Astrocyte (in vitro differentiated cells and primary cell): ENCODE measurements around the gene SLC6A9. TPM values are rescaled to one million over a fixed set of nuclear protein-coding genes. Genes with fewer than 3 reads are reported as not detected.

ENCODE experiments used
- DNase-seq: peaks from one replicate; pipeline ENCODE4 v3.0.0-alpha.2; 2010; ENCODE audit warnings: low read depth
- FAIRE-seq: peaks from 2 replicates; lab custom pipeline; 2011; peaks lifted over from hg19 to GRCh38; lab: Jason Lieb, UNC
- H2AFZ ChIP-seq: 2 replicates; pipeline ENCODE4 v1.6.0; 2012; ENCODE audit warnings: low read depth, low read length, inconsistent platforms
- H3K27ac ChIP-seq: 2 replicates; pipeline ENCODE4 v1.5.1; 2011; ENCODE audit warnings: low read depth, low read length, inconsistent platforms
- H3K27me3 ChIP-seq: 2 replicates; pipeline ENCODE4 v1.6.0; 2011; ENCODE audit warnings: low read length, inconsistent platforms; ENCODE audit not compliant: insufficient read depth
- H3K36me3 ChIP-seq: 2 replicates; pipeline ENCODE4 v1.5.1; 2011; ENCODE audit warnings: low read length, inconsistent platforms; ENCODE audit not compliant: insufficient read depth
- H3K4me1 ChIP-seq: 2 replicates; pipeline ENCODE4 v1.5.1; 2011; ENCODE audit warnings: low read length, inconsistent platforms; ENCODE audit not compliant: insufficient read depth
- H3K4me2 ChIP-seq: 2 replicates; pipeline ENCODE4 v1.6.0; 2012; ENCODE audit warnings: low read length, inconsistent platforms
- H3K4me3 ChIP-seq: 2 replicates; pipeline ENCODE4 v1.5.1; 2011; ENCODE audit warnings: low read depth, mild to moderate bottlenecking, low read length, inconsistent platforms; ENCODE audit not compliant: insufficient read depth
- H3K79me2 ChIP-seq: 2 replicates; pipeline ENCODE4 v1.6.0; 2012; ENCODE audit warnings: mild to moderate bottlenecking, low read length, inconsistent platforms; ENCODE audit not compliant: insufficient read depth
- H3K9ac ChIP-seq: 2 replicates; pipeline ENCODE4 v1.6.0; 2012; ENCODE audit warnings: mild to moderate bottlenecking, low read length, inconsistent platforms
- H3K9me3 ChIP-seq: 2 replicates; pipeline ENCODE4 v1.5.1; 2012; ENCODE audit warnings: low read depth, mild to moderate bottlenecking, low read length, inconsistent platforms; ENCODE audit not compliant: insufficient read depth
- H4K20me1 ChIP-seq: 2 replicates; pipeline ENCODE4 v1.6.0; 2012; ENCODE audit warnings: low read length, inconsistent platforms; ENCODE audit not compliant: insufficient read depth
- H3K27ac Mint-ChIP-seq: one replicate; pipeline ENCODE4 v1.8.0; 2021; ENCODE audit warnings: mild to moderate bottlenecking, mixed read lengths; ENCODE audit not compliant: unreplicated experiment
- H3K27me3 Mint-ChIP-seq: one replicate; pipeline ENCODE4 v1.8.0; 2021; ENCODE audit warnings: low read depth, mixed read lengths; ENCODE audit not compliant: unreplicated experiment
- H3K36me3 Mint-ChIP-seq: one replicate; pipeline ENCODE4 v1.8.0; 2021; ENCODE audit warnings: low read depth, mixed read lengths; ENCODE audit not compliant: unreplicated experiment
- H3K4me1 Mint-ChIP-seq: one replicate; pipeline ENCODE4 v1.8.0; 2021; ENCODE audit warnings: low read depth, mixed read lengths; ENCODE audit not compliant: unreplicated experiment
- H3K4me3 Mint-ChIP-seq: one replicate; pipeline ENCODE4 v1.8.0; 2021; ENCODE audit warnings: mild to moderate bottlenecking, moderate library complexity, mixed read lengths; ENCODE audit not compliant: unreplicated experiment
- H3K9me3 Mint-ChIP-seq: one replicate; pipeline ENCODE4 v1.8.0; 2021; ENCODE audit warnings: mild to moderate bottlenecking, mixed read lengths; ENCODE audit not compliant: unreplicated experiment
- EZH2 ChIP-seq: IDR thresholded peaks from 2 replicates; pipeline ENCODE4 v1.6.1; 2012; ENCODE audit warnings: mild to moderate bottlenecking, low read length, inconsistent platforms; ENCODE audit not compliant: insufficient read depth
- total RNA-seq: library from RNA; stranded (reverse); gene quantifications from 2 replicates; pipeline ENCODE4 v1.2.1, GENCODE V29; 2021
- TF ChIP-seq, protein P1 (sequence below): IDR thresholded peaks from 2 replicates; pipeline ENCODE4 v1.5.1; 2011; ENCODE audit warnings: low read depth, mild to moderate bottlenecking, inconsistent platforms, low read length, moderate library complexity; ENCODE audit not compliant: insufficient read depth

Gene SLC6A9
- total RNA-seq, 1 donor from 2014 or later, result 45.2 TPM

DNA sequence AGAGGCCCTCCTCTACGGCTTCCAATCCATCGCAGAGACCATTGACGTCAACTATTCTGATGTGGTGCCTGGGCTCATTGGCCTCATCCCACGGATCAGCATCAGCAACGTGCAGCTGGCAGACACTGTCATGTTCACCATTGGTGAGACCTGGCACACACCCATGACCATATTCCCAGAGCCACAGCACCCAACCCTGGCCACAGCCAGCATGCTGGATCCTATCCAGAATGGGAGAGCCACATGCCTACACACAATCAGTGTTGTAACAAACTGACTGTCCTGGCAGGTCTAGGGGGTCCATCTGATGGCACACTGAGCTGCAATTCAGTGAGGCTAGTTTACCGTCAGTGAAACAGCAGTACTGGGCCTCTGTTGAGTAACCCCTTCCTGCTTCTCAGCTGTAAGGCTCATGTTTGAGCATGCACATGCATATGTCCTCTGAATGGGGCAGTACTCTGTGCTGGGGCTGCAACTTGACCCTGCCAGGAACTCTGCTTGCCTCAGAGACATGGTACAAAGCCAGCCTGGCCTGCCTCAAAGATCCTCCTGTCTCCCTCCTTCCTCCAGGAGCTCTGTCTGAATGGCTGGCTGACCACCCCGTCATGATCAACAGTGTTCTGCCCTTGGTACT is 73.7 kb downstream of the SLC6A9 start:
- FAIRE-seq (no peak), DNase-seq (no peak)
- no peak for TF ChIP-seq EZH2
- TF ChIP-seq, protein P1, sequence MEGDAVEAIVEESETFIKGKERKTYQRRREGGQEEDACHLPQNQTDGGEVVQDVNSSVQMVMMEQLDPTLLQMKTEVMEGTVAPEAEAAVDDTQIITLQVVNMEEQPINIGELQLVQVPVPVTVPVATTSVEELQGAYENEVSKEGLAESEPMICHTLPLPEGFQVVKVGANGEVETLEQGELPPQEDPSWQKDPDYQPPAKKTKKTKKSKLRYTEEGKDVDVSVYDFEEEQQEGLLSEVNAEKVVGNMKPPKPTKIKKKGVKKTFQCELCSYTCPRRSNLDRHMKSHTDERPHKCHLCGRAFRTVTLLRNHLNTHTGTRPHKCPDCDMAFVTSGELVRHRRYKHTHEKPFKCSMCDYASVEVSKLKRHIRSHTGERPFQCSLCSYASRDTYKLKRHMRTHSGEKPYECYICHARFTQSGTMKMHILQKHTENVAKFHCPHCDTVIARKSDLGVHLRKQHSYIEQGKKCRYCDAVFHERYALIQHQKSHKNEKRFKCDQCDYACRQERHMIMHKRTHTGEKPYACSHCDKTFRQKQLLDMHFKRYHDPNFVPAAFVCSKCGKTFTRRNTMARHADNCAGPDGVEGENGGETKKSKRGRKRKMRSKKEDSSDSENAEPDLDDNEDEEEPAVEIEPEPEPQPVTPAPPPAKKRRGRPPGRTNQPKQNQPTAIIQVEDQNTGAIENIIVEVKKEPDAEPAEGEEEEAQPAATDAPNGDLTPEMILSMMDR, result no peak
- Mint-ChIP-seq H3K4me1 (no peaks in the 10 kb centered on the region), H3K9me3 (peaks cover 1% of the 10 kb centered on the region), H3K27ac (no peak overlapping the region), H3K36me3 (peaks cover 36% of the 10 kb centered on the region), H3K4me3 (no peak overlapping the region), H3K27me3 (no peaks in the 10 kb centered on the region)
- no peak overlapping the region for H3K4me3 ChIP-seq
- no peak overlapping the region for H3K4me2 ChIP-seq
- H3K9me3 ChIP-seq, result no peaks in the 10 kb centered on the region
- H4K20me1 ChIP-seq, result peaks cover 39% of the 10 kb centered on the region
- H3K4me1 ChIP-seq, result no peaks in the 10 kb centered on the region
- no peaks in the 10 kb centered on the region for H3K27me3 ChIP-seq
- no peak overlapping the region for H2AFZ ChIP-seq
- H3K27ac ChIP-seq, result no peak overlapping the region
- no peak overlapping the region for H3K9ac ChIP-seq
- H3K79me2 ChIP-seq, result peaks cover 17% of the 10 kb centered on the region
- no peaks in the 10 kb centered on the region for H3K36me3 ChIP-seq

DNA sequence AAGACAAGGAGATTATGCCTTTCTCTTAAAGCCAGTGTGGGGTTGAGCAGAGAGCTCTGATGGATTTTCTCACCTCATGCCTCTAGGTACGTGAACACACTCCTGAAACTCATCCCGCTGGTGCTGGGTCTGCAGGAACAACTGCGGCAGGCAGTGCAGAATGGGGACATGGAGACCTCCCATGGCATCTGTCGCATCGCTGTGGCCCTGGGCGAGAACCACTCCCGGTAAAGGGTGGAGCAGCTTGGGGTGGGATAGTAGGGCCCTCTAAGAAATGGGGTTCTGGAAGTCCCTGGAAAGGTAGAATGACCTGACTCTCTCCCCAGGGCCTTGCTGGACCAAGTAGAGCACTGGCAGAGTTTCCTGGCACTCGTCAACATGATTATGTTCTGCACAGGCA is 75.0 kb downstream of the SLC6A9 start:
- Histone ChIP-seq H3K4me1 (no peaks in the 10 kb centered on the region), H3K79me2 (peaks cover 19% of the 10 kb centered on the region), H3K9ac (no peak overlapping the region), H3K4me2 (no peak overlapping the region), H3K4me3 (no peak overlapping the region), H2AFZ (no peak overlapping the region), H3K27me3 (no peaks in the 10 kb centered on the region), H3K36me3 (no peaks in the 10 kb centered on the region), H3K27ac (no peak overlapping the region), H4K20me1 (peaks cover 46% of the 10 kb centered on the region), H3K9me3 (no peaks in the 10 kb centered on the region)
- Mint-ChIP-seq H3K4me3 (no peak overlapping the region), H3K4me1 (peaks cover 6% of the 10 kb centered on the region), H3K27me3 (no peaks in the 10 kb centered on the region), H3K27ac (no peak overlapping the region), H3K36me3 (peaks cover 27% of the 10 kb centered on the region), H3K9me3 (peaks cover 1% of the 10 kb centered on the region)
- FAIRE-seq (no peak), DNase-seq (no peak)
- TF ChIP-seq EZH2, result no peak
- TF ChIP-seq, protein P1, result no peak

DNA sequence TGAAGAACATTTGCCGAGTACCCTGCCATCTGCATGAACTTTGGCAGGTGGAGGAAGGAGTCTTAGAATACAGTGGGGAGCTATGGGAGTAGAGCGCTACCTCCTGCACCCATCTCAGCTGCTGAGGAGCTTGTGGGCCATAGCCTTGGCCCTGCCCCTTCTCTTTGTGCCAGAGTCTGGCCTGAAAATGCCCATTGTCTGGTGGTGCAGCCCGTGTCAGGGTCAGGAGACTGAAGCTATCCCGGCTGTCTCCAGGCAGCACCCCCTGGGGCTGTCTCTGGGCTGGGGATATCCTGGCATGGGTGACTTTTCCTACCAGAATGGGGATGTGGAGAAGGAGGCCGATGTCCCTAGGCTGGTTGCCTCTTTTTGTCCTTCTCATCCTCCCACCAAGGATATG is 77.2 kb downstream of the SLC6A9 start:
- H3K4me3 Mint-ChIP-seq, result no peak overlapping the region
- peaks cover 23% of the 10 kb centered on the region for H3K36me3 Mint-ChIP-seq
- TF ChIP-seq EZH2, result no peak
- TF ChIP-seq, protein P1, result no peak
- H3K27me3 ChIP-seq, result no peaks in the 10 kb centered on the region
- H3K9me3 ChIP-seq, result no peaks in the 10 kb centered on the region
- H3K27me3 Mint-ChIP-seq, result no peaks in the 10 kb centered on the region
- no peak overlapping the region for H3K9ac ChIP-seq
- H3K4me3 ChIP-seq, result no peak overlapping the region
- no peak overlapping the region for H3K27ac Mint-ChIP-seq
- DNase-seq (no peak), FAIRE-seq (no peak)
- H3K79me2 ChIP-seq, result peaks cover 28% of the 10 kb centered on the region
- H3K4me1 ChIP-seq, result no peaks in the 10 kb centered on the region
- no peaks in the 10 kb centered on the region for H3K36me3 ChIP-seq
- H2AFZ ChIP-seq, result no peak overlapping the region
- peaks cover 6% of the 10 kb centered on the region for H3K4me1 Mint-ChIP-seq
- peaks cover 64% of the 10 kb centered on the region for H4K20me1 ChIP-seq
- no peak overlapping the region for H3K4me2 ChIP-seq
- no peak overlapping the region for H3K27ac ChIP-seq
- H3K9me3 Mint-ChIP-seq, result peaks cover 1% of the 10 kb centered on the region
